NCI-H69 (cell line): ENCODE measurements around the gene NR2C2AP.

Source experiments
- DNase-seq: peaks from one replicate; lab custom pipeline; 2025; lab: John Stamatoyannopoulos, UW

Gene NR2C2AP

GRCh38 chr19:19152668-19153384, 50.4 kb downstream of the NR2C2AP start:
- DNase-seq = no peak

- DNase-seq = no peak
Observed at GRCh38 chr19:19151418-19151817, 51.8 kb downstream of the NR2C2AP start.
